Nucleus accumbens (tissue), 56 donors: Measurements from ENCODE around the gene RPL22.
A peak's percentile ranks its signal among the peaks of the same experiment; 100 is the strongest.

Source experiments
- DNase-seq, 56 donors: peaks; one replicate each; lab custom pipeline; 2025; lab: John Stamatoyannopoulos, UW

RPL22 gene

DNA sequence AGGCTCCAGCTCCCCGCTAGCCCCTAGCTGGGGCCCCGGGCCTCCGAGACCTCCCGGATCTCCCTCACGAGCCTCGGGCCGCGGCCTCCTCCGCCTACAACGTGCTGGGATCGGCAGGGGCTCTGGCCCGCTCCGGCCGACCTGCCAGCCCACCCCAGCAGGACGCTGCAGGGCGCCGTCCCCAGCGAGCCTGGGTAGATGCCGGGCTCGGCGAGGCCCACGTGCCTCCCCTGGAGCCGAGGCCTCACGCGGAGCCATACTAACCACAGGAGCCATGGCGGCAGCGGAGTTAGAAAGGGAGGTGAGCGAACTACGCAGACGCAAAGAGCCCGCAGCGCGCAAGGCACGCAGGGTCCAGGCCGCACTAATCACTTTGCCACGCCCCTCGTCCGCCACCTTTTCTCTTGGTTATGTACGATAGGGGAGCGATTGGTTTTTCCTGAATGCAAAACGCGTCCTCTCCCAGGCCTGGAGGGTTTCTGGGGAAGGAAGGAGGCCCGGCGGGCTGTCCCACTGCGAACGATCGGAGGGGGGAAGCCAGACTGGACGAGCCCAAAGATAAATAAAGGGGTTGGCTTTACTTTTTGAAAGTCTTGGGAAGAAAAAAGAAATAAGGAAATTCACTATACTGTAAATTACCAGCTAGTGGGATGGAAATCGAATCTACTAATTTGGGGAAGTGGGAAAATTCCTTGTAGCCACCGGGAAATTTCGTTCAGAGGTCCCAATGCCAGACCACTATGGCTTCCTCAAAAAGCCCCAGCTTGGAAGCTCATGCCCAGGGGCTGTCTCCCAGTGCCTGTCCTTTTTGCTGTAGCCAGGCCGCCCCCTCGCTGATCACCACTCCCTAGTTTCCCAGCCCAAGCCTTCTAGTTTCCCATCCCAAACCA lies at the start of gene RPL22:
Gene RPL22 (minus strand): TSS at position 298 of the 890 bp plus-strand sequence. CDS start 22 bp downstream, at position 276.
- DNase-seq, result peak; percentile 71 to 99 (median 96)

DNA sequence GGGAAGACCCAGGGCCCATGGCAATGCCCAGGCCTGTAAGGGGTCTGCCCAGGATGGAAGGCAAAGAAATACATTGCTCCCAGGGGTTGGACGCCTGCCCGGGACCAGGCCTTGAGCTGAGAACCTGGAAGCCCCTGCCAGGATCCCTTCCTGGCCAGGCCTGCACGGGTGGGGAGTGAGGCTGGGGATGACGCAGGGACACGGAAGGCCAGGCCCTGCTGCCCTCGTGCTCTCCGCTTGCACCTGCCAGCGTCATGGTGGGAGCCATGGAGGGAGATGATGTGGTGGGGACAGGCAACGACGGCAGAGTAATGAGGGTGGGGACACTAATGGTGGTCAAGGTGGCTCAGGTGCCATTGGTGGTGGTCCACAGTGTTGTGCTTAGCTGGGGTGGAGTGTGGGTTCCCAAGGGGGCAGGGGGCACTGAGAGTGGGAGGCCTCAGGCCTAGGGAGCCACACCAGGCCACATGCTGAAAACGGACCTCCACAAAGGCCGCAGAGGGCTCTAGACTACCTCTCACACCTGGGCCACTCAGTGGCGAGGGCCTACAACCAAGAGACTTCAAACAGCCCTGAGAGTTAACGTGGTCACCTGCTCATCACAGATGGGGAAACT lies 48.9 kb upstream of the RPL22 start:
- DNase-seq, result no peak

DNA sequence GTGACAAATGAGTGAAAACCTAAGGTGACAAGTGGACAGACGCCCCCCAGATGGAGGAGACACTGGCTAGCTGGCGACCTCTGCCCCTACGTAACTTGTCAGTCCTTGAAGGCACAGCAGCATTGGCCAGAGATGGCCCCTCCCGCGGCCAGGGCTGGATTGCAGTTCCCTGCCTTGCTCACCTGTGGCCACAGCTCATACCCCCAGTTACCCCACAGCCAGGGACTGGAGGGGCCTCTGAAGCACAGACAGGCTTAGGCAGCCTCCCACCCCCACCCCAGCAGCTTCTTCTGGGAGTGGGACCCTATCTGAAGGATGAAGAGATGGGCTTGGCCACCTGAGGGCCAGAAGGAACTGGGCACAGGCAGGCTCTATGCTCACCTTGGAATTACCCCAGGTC lies 48.3 kb upstream of the RPL22 start:
- no peak for DNase-seq

- DNase-seq, result peak in 52 of 56 donors; percentile 13 to 84 (median 50)
Measured at GRCh38 chr1:6246497-6247467, 47.4 kb upstream of the RPL22 start.

DNA sequence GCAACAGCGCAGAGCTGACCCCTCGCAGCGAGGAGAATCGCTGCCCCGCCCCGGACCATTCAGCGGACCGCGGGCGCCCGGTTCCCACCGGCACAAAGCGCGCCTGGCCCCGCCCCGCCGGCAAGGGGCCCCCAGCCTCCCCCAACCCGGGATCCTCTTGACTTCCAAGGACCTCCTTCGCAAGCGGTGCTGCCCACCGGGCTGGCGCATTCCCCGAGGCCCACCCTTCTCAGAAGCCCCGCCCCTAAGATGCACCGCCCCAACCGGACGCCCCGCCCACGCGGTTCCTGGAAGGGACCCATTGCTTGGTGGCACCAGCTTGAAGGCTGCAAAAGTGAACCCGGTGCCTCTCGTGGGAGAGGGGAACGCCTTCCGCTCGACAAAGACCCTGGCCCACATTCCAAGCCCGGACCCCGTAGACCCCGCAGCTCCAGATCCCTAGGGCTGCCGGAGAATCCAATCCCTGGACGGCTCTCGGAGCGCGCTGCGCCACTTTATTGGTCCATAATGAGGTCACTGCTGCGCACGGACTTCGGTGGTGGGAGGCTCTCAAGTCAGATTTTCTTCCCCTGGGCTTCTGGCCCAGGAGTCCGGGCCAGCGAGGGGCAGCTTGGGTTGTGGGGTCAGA lies 46.6 kb upstream of the RPL22 start:
- DNase-seq, result peak in 1 of 56 donors; percentile 53

DNA sequence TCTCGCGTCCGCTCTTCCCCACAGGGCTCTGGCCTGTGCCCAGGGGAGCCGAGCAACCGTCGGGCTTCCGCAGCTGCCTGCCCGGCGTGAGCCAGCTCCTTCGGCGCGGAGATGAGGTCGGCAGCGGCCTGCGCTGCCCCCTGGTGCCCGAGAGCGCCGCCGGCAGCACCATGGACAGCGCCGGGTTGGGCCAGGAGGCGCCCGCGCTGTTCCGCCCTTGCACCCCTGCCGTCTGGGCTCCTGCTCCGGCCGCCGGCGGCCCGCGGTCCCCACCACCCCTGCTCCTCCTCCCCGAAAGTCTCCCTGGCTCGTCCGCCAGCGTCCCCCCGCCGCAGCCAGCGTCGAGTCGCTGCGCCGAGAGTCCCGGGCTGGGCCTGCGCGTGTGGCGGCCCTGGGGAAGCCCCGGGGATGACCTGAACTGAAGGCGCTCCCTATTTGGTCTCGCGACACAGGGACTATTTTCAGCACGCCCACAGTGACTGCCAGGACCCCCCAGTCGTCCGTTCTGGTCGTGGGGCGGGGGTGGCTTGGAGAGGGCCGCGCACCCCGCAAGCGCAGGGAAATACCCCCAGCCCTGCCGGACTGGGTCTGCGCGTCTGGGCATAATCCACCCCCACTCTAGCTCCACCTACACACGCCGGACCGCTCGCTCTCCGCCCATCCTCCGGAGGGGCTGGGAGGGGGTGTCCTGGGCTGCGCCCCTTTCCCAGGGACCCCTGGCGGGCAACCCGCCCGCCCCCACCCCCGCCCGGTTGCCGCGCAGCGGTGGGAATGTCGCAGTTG lies 45.9 kb upstream of the RPL22 start:
- DNase-seq, result peak in 37 of 56 donors; percentile 7 to 72 (median 36)

DNA sequence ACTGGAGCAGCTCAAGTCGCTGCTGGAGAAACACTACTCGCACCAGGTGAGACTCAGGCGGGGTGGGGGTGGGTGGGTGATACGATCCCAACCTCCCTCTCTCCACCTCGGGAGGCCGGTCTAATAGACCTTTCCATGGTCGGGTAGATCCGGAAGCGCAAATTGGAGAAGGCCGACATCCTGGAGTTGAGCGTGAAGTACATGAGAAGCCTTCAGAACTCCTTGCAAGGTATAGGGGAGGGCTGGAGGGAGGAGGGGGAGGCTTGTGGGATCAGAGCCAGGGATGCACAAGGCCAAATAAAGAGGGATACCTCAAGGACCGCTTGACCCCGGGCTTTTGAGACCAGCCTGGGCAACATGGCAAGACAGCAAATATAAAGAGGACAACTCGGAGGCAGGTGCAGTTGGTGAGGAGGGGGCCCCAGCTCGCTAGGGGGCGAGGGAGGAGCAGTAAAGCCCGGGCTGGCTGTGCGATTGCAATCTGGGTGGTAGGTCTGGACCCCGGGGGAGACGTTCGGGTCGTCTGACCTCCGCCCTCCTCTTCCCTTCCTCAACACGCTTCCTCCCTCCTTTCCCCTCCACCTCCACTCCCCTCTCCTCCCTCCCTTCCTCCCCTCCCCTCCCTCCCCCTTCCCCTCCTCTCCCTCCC lies 45.1 kb upstream of the RPL22 start:
- no peak for DNase-seq

DNA sequence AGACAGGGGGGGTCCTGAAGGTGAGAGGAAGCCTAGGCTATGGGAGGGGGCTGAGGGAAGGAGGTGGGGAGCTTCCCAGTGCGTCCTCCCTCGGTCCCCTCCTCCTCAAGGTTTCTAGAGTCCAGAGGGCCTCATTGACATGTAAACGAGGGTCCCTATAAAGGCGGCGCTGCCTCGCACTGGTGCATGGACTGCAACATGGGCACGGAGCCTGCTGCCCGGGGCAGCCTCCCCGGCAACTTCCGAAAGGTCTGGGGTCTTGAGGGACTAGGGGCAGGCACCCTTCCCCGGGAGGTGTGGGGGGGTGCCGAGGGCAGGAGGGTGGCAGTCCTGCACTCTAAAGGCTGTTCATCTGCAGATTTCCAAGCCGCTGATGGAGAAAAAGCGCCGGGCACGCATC lies 44.6 kb upstream of the RPL22 start, which contains the start of gene HES3:
Gene HES3 (plus strand): TSS at position 187 of the 400 bp plus-strand sequence. CDS start 187 bp downstream, at position 374.
- no peak for DNase-seq

GRCh38 chr1:6243053-6243834 lies 43.8 kb upstream of the RPL22 start:
- DNase-seq, result no peak

- peak in 12 of 56 donors; percentile 4 to 49 (median 18) for DNase-seq
Measured at GRCh38 chr1:6241887-6242740, 42.7 kb upstream of the RPL22 start.

GRCh38 chr1:6241107-6241886 lies 41.9 kb upstream of the RPL22 start:
- DNase-seq, result no peak

DNA sequence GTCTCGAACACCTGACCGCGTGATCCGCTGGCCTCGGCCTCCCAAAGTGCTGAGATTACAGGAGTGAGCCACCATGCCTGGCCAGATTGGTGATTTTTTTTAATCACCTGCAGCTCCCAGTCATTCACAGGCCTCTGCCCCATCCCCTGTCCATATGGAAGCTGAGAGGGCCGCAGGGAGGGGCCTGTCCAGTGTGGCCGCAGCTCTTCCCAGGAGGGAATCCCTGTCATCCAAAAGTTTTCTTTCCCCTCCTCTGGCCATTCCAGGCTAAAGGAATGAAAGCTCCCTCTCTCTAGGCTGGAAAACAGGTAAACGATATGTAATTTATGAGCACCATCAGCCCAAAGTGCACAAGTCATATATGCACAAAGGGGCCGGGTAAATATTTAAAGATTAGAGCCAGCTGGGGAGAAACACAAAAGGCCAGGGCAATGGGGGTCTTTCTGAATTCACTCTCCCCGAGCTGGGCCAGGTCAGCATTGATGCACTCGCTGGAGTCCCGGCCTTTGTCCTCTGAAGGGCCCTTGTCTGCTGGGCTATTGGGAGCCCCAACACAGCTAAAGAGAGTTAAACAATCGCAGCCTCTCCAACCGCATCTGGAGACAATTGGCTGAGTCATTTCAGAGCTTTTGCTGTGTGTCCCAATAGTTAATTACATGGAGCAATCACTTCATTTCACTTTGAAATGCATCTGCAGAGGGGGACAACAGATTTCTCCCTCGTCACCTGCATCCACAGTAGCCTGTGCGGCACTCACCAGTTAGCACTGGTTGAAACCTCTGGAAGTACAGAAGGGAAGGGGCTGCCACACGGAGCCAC lies 40.8 kb upstream of the RPL22 start:
- no peak for DNase-seq

DNA sequence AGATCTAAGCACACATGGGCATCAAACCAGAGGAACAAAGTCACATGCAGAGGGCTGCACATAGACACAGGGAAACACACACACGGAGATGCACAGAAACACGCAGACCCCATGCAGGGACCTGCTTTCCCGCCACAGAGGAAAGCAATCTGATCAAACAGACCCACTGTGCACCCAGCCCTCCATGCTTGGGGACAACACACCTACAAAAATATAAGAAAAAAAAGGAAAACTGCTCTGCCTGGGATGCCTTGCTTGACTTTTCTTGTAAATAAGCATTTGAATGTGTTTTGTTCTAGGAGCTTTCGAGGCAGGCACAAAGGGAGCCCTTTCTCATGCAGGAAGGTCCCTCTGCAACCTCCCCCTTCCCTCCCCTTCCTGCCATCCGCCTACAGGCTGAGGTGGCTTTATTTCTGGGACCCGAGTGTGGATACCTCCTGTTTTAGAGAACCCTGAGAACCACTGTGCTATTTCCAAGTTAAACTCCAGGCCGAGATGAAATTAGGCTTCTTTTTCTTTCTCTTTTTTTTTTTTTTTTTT lies 39.9 kb upstream of the RPL22 start:
- DNase-seq, result no peak

DNA sequence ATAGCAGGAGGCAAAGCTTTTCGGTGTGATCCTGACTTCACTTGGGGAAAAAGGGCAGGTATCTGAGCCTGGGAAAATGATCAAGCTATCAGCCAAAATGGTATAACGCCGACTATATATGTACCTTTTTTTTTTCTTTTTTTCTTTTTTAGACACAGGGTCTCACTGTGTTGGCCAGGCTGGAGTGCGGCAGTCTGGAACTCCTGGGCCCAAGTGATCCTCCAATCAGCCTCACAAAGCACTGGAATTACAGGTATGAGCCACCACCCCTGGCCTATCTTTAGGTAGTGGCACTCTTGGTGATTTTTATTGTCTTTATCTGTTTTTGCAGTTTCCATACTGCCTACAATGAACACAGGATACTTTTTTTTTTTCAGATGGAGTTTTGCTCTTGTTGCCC lies 37.7 kb upstream of the RPL22 start:
- DNase-seq, result no peak

- DNase-seq, result peak in 27 of 56 donors; percentile 4 to 70 (median 45)
Measured at GRCh38 chr1:6235296-6235677, 35.9 kb upstream of the RPL22 start.
